ENCODE results near the gene SUN2.

- TF ChIP-seq, protein P1, sequence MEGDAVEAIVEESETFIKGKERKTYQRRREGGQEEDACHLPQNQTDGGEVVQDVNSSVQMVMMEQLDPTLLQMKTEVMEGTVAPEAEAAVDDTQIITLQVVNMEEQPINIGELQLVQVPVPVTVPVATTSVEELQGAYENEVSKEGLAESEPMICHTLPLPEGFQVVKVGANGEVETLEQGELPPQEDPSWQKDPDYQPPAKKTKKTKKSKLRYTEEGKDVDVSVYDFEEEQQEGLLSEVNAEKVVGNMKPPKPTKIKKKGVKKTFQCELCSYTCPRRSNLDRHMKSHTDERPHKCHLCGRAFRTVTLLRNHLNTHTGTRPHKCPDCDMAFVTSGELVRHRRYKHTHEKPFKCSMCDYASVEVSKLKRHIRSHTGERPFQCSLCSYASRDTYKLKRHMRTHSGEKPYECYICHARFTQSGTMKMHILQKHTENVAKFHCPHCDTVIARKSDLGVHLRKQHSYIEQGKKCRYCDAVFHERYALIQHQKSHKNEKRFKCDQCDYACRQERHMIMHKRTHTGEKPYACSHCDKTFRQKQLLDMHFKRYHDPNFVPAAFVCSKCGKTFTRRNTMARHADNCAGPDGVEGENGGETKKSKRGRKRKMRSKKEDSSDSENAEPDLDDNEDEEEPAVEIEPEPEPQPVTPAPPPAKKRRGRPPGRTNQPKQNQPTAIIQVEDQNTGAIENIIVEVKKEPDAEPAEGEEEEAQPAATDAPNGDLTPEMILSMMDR (IDR thresholded peaks at IDR 0.05) = no peak
- no peak for TF ChIP-seq POLR2A (IDR thresholded peaks at IDR 0.05)
These were observed 4.1 kb downstream of the SUN2 start for GRCh38 chr22:38751422-38752346.

Data from uterus (tissue), 2 donors.